ENCODE data around the gene MICU1. TPM values are rescaled to one million over a fixed set of nuclear protein-coding genes. Genes with fewer than 3 reads are reported as not detected.
A peak's percentile ranks its signal among the peaks of the same experiment; 100 is the strongest.

MICU1 gene
- total RNA-seq, 4 donors from 2014 or later, result 14.6 to 22.2 (median 20.1) TPM

DNA sequence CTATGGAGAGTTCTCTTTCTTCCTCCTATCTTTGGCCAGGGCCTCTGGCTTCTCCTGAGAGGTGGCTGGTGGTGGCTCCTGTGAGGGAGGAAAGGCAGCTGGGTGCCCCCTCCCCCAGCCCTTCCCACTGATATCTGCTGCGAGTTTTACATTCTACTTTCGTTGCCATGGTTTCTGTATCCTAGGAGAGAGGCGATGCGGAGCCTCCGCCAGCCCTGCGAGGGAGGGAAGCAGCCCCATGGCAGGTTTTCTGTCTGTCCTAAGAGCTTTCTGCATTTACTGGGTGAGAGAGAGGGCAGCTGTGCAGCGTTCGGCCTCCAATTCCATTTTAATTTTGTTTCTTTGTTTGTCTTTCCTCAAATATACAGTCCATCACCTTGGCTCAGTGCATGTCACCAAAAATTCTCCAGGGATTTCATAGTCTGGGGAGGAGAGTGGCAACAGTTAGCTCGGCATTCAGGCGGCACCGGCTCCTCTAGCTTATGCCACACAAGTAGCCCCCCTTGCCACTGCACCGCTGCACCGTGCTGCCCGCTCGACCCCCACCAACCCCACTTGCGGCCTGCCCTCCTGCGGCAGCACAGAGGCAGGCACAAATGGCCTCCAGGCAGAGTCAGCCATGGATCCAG, 291.6 kb downstream of the MICU1 start:
- TF ChIP-seq, protein P1, sequence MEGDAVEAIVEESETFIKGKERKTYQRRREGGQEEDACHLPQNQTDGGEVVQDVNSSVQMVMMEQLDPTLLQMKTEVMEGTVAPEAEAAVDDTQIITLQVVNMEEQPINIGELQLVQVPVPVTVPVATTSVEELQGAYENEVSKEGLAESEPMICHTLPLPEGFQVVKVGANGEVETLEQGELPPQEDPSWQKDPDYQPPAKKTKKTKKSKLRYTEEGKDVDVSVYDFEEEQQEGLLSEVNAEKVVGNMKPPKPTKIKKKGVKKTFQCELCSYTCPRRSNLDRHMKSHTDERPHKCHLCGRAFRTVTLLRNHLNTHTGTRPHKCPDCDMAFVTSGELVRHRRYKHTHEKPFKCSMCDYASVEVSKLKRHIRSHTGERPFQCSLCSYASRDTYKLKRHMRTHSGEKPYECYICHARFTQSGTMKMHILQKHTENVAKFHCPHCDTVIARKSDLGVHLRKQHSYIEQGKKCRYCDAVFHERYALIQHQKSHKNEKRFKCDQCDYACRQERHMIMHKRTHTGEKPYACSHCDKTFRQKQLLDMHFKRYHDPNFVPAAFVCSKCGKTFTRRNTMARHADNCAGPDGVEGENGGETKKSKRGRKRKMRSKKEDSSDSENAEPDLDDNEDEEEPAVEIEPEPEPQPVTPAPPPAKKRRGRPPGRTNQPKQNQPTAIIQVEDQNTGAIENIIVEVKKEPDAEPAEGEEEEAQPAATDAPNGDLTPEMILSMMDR (IDR thresholded peaks at IDR 0.05), result peak in 1 of 6 experiments; percentile 17
- no peak for TF ChIP-seq POLR2A (IDR thresholded peaks at IDR 0.05)
- Histone ChIP-seq H3K4me3 (peak overlapping the region in 1 of 4 donors; percentile 33), H3K9me3 (no peaks in the 10 kb centered on the region), H3K4me1 (peaks cover 67 to 86% (median 70%) of the 10 kb centered on the region in 3 donors), H3K36me3 (peaks cover 6 to 63% (median 7%) of the 10 kb centered on the region in 3 donors), H3K27me3 (no peaks in the 10 kb centered on the region), H3K27ac (peak overlapping the region; percentile 86 to 94 (median 93))
- 56 to 73% methylated on average over 9 to 13 of the region's 17 CpGs for WGBS, 2 donors
- intact Hi-C loops (cut with DNase I), result loop anchor here (10.0 kb wide), 1 partner anchor 90 kb away; no protein-coding TSS in a partner anchor
- no peak for DNase-seq

DNA sequence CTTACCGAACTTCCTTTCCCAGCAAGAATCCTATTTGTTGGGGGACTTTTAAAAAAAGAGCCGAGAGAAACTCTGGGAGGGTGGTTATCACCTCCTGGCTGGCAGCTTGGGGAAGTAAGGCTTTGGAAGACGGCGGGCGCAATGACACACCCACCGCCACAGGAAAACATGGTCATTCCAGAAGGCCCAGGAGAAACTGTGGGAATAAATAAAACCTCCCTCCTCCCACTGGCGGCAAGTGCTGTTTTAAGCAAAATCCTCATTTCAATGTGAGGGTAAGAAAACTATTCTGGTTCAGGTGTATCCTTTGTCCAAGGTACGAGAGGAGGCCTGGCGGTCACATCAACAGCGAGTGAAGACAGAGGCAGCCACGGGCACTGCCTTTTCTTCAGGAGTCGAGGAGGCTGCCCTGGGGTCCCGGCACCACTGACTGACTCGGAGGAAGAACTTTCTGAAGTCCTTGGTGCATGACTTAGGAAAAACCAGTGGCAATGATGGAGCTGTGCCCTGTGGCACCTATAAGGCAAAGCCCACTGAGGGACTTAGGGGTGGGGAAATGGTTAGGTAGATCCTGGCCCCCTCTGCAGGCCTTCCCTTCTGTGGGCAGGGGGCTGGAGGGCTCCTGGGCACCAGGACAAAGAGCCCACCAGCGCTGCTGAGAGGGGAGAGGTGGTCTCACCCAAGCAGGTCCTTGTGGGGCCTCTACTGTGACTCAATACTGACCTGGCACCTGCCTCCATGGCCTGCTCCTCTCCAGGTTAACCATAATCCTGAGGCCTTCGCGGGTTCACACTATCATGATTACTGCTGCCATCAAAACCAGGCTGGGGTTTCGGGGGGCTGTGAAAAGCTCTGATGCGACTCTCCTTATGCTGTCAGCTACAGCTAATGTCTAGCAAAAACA, 292.5 kb downstream of the MICU1 start:
- Histone ChIP-seq H3K36me3 (peaks cover 6 to 53% (median 7%) of the 10 kb centered on the region in 3 donors), H3K9me3 (no peaks in the 10 kb centered on the region), H3K27me3 (no peaks in the 10 kb centered on the region), H3K27ac (peak overlapping the region; percentile 86 to 94 (median 93)), H3K4me3 (no peak overlapping the region), H3K4me1 (peaks cover 77 to 94% (median 79%) of the 10 kb centered on the region in 3 donors)
- WGBS, 2 donors, result 77 to 78% methylated on average over 15 to 18 of the region's 19 CpGs
- no peak for DNase-seq
- intact Hi-C loops (cut with DNase I), result loop anchor here (10.0 kb wide), 1 partner anchor 89 kb away; no protein-coding TSS in a partner anchor
- TF ChIP-seq, protein P1 (IDR thresholded peaks at IDR 0.05), result peak in 1 of 6 experiments; percentile 3
- no peak for TF ChIP-seq POLR2A (IDR thresholded peaks at IDR 0.05)

DNA sequence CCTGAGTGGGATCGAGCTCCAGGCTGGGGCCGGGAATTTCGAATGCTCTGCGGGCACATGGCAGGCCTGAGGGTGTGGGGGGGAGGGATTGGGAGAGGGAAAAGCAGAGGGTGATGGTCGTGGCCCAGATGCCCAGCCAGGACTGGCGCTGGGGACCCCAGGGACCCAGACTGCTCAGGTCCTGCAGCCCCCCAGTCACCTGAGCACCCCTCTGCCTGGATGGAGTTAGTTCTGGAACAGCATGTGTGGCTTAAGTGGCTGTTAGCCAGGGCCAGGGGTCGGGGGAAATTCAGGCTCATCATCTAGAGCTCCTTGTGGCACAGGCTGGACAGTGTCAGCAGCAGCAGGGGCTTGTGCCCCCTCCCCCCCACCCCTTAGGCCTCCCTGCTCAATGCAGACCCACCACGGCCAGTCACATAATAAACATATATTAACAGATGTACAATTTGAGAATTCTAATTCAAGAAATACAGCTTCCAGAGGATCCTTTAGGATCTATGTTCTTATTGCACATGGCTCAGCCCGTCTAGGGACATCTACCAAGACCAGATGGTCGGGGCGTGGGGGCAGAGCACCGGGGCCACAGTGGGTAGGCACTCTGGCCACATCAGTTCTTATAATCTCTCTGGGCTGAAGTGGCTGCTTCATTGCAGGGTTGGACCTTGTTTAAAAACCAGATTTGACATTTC, 293.3 kb downstream of the MICU1 start:
- Histone ChIP-seq H3K27ac (peak overlapping the region; percentile 86 to 94 (median 93)), H3K9me3 (no peaks in the 10 kb centered on the region), H3K4me3 (peak overlapping the region in 1 of 4 donors; percentile 34), H3K36me3 (peaks cover under 1 to 46% (median 6%) of the 10 kb centered on the region in 3 donors), H3K27me3 (no peaks in the 10 kb centered on the region), H3K4me1 (peaks cover 85 to 98% (median 87%) of the 10 kb centered on the region in 3 donors)
- intact Hi-C loops (cut with DNase I), result loop anchor here (10.0 kb wide), 1 partner anchor 88 kb away; no protein-coding TSS in a partner anchor
- no peak for DNase-seq
- TF ChIP-seq POLR2A (IDR thresholded peaks at IDR 0.05), result no peak
- TF ChIP-seq, protein P1 (IDR thresholded peaks at IDR 0.05), result no peak
- WGBS, 2 donors, result 45 to 58% methylated on average over 8 to 10 of the region's 12 CpGs

DNA sequence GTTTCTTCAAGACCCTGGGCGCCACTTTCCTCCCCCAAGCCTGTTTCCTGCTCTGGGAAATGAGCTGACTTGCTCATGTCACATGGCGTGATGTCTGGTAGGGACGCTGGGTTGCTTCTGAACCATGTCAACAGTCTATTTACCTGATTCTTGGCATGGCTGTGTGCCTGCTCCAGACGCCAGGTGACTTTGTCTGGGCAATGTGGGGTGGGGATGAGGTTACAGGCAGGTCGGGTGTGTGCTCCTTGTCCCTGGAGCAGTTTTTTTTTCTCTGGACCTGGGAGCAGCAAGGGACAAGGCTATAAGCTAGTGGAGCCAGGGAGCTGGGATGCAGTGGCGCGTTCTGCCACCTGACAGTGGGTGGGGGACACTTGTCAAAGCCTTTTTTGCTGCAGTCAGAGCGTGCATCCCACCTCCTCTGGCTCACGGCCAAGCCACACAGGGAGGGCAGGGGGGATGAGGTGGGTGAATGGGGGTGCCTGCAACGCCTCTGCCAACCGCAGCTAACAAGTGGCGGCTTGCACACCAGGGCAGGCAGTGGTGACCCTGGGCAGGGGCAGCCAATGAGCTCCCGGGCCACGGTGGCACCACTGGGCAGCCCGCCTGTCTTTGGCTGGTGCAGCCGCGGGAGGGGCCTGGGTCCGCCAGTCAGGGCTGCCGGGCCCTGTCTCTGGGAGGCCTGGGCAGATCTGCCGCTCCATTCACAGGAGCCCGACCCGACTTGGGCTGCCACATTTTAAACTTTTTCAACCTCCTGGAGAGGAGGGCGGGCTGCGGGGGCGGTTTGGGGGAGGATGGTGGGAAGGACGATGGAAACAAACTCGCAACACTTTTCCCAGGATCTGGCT, 294.1 kb downstream of the MICU1 start:
- DNase-seq, result peak; percentile 56

More for the DNA sequence above, 294.1 kb downstream of the MICU1 start:
- Histone ChIP-seq H3K27me3 (no peaks in the 10 kb centered on the region), H3K27ac (peak overlapping the region; percentile 86 to 94 (median 93)), H3K36me3 (peaks cover 0 to 39% (median 6%) of the 10 kb centered on the region in 3 donors), H3K4me3 (peak overlapping the region in 2 of 4 donors; percentile 3 to 34), H3K9me3 (no peaks in the 10 kb centered on the region), H3K4me1 (peaks cover 80 to 98% (median 84%) of the 10 kb centered on the region in 3 donors)
- intact Hi-C loops (cut with DNase I), result loop anchor here (10.0 kb wide), 1 partner anchor 87 kb away; no protein-coding TSS in a partner anchor
- WGBS, 2 donors, result 0 to 6% methylated on average over 1 to 8 of the region's 27 CpGs
- TF ChIP-seq, protein P1 (IDR thresholded peaks at IDR 0.05), result peak in 4 of 6 experiments; percentile 50 to 74 (median 71)
- peak in 2 of 4 donors; percentile 21 to 62 for TF ChIP-seq POLR2A (IDR thresholded peaks at IDR 0.05)
